ENCODE results near the gene SNTG2. TPM values are rescaled to one million over a fixed set of nuclear protein-coding genes. Genes with fewer than 3 reads are reported as not detected.
A peak's percentile ranks its signal among the peaks of the same experiment; 100 is the strongest.

Gene SNTG2
- total and polyA plus RNA-seq, 10 of the 15 experiments (the other 5 are each of a cell fraction or from before 2014, with no cell fraction given) = not detected

DNA sequence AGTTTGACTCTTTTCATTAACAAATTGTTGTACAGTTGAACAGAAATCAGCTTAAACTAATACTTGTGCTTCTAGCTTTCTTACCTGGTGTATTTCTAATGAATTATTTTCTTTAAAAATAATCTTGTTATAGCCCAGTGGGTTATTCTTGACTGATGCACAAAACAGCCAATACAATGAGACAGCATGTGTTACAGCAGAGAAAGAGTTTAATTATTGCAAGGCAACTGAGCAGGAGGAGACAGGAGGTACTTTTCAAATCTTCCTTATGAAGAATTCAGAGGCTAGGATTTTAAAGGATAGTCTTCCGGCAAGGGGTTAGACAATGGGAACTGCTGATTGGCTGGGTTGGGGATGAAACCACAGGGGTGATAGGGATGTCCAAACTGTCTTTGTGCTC is 398.1 kb downstream of the SNTG2 start:
- no peak overlapping the region for H3K4me2 ChIP-seq (ENCODE audit: control insufficient read depth, insufficient read depth)
- FAIRE-seq (no peak), ATAC-seq (no peak), DNase-seq (ENCODE audit: low read depth, low spot score) (no peak)
- H3K9ac ChIP-seq (ENCODE audit: control insufficient read depth, insufficient read depth, low read length) = no peak overlapping the region
- WGBS (ENCODE audit: insufficient coverage, insufficient replicate concordance, low lambda C conversion rate, missing lambda C conversion rate) = 100% methylated on average over 1 of the region's 1 CpG
- no peaks in the 10 kb centered on the region for H3K36me3 ChIP-seq (ENCODE audit: control insufficient read depth in 2 of 2, insufficient read depth in 2 of 2, low read length in 1 of 2)
- no peak overlapping the region for H3K4me3 ChIP-seq
- H4K20me1 ChIP-seq (ENCODE audit: control insufficient read depth, insufficient read depth) = no peaks in the 10 kb centered on the region
- TF ChIP-seq, protein P1, sequence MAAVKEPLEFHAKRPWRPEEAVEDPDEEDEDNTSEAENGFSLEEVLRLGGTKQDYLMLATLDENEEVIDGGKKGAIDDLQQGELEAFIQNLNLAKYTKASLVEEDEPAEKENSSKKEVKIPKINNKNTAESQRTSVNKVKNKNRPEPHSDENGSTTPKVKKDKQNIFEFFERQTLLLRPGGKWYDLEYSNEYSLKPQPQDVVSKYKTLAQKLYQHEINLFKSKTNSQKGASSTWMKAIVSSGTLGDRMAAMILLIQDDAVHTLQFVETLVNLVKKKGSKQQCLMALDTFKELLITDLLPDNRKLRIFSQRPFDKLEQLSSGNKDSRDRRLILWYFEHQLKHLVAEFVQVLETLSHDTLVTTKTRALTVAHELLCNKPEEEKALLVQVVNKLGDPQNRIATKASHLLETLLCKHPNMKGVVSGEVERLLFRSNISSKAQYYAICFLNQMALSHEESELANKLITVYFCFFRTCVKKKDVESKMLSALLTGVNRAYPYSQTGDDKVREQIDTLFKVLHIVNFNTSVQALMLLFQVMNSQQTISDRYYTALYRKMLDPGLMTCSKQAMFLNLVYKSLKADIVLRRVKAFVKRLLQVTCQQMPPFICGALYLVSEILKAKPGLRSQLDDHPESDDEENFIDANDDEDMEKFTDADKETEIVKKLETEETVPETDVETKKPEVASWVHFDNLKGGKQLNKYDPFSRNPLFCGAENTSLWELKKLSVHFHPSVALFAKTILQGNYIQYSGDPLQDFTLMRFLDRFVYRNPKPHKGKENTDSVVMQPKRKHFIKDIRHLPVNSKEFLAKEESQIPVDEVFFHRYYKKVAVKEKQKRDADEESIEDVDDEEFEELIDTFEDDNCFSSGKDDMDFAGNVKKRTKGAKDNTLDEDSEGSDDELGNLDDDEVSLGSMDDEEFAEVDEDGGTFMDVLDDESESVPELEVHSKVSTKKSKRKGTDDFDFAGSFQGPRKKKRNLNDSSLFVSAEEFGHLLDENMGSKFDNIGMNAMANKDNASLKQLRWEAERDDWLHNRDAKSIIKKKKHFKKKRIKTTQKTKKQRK (IDR thresholded peaks at IDR 0.05; ENCODE audit: low read depth, low read length) = no peak
- TF ChIP-seq NR2C2 (IDR thresholded peaks at IDR 0.05; ENCODE audit: borderline replicate concordance, control insufficient read depth, insufficient read length, low read depth) = no peak
- TF ChIP-seq ZNF217 (IDR thresholded peaks at IDR 0.05) = no peak
- TF ChIP-seq NRF1 (conservative IDR thresholded peaks at IDR 0.05; ENCODE audit: low read depth, low read length) = no peak
- TF ChIP-seq SMAD1 (IDR thresholded peaks at IDR 0.05; ENCODE audit: low read depth, partially characterized antibody) = no peak
- TF ChIP-seq CBX5 (IDR thresholded peaks at IDR 0.05; ENCODE audit: low read depth) = 0 out of 2 replicates have a peak, but pooled peaks have one; percentile 41
- TF ChIP-seq JUNB (IDR thresholded peaks at IDR 0.05) = no peak
- TF ChIP-seq MYB (IDR thresholded peaks at IDR 0.05; ENCODE audit: borderline replicate concordance, low read depth, low read length) = no peak
- no peaks in the 10 kb centered on the region for H3K79me2 ChIP-seq (ENCODE audit: control insufficient read depth, insufficient read depth, low read length)
- ChIA-PET CTCF (no interaction called here), RAD21 (ENCODE audit: unreplicated experiment) (no interaction called here), SMC1A (ENCODE audit: uncharacterized antibody, unreplicated experiment) (no interaction called here), POLR2A (no interaction called here)
- H3K4me1 ChIP-seq (ENCODE audit: control insufficient read depth, insufficient read depth, low read length) = no peaks in the 10 kb centered on the region
- H3K27ac ChIP-seq (ENCODE audit: control insufficient read depth, insufficient read depth) = no peak overlapping the region
- in situ Hi-C loops (cut with MboI) (no loop called here), intact Hi-C loops (cut with micrococcal nuclease; ENCODE audit: unreplicated experiment) (no loop called here)
- no TSS peak for BruUV-seq (replicated peaks)
- H3K9me3 ChIP-seq (replicated peaks; ENCODE audit: control insufficient read depth, insufficient read depth, low read length) = no peaks in the 10 kb centered on the region; the same call in 2 of the 3 replicates
- H3K27me3 ChIP-seq (replicated peaks in 1 of 2; ENCODE audit: control insufficient read depth in 2 of 2, insufficient read depth in 2 of 2, low read length in 1 of 2) = no peaks in the 10 kb centered on the region
- H2AFZ ChIP-seq (ENCODE audit: control insufficient read depth, low read depth, low read length) = no peak overlapping the region
